HL-60 (cell line): ENCODE data around the gene VCP.

ENCODE experiments used
- GABPA ChIP-seq: IDR thresholded peaks from 2 replicates; pipeline ENCODE4 v1.6.1; 2012; ENCODE audit warnings: low read depth
- POLR2AphosphoS5 ChIP-seq: IDR thresholded peaks from 2 replicates; pipeline ENCODE4 v1.6.1; 2012; ENCODE audit warnings: low read depth
- SPI1 ChIP-seq: IDR thresholded peaks from 2 replicates; pipeline ENCODE4 v1.6.1; 2012; ENCODE audit warnings: low read depth, mild to moderate bottlenecking, borderline replicate concordance
- TF ChIP-seq, protein P1 (sequence below): IDR thresholded peaks from one replicate; pipeline ENCODE4 v1.5.1; 2011; ENCODE audit warnings: low read length, control low read depth, inconsistent platforms; ENCODE audit not compliant: insufficient read depth
- TF ChIP-seq, protein P2 (sequence below): IDR thresholded peaks from 2 replicates; pipeline ENCODE4 v1.6.1; 2012; ENCODE audit warnings: low read depth; ENCODE audit not compliant: insufficient replicate concordance

DNA sequence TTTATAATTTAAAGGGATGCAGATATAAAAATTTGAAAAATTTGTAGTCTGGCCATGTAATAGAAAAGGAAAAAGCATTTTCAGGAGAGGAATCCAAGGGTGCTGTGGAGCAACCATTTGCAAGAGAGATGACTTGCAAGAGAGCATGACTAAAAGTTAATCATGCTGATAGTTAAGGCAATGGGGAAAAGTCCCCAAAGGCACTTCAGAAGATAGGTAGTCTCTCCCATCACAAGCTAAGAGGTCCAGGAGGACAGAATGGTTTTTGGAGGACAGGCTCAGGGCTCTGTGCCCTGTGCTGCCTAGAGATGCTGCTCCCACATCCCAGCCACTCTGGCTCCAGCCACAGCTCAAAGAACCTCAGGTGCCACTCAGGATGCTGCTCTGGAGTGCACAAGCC is 44.1 kb downstream of the VCP start:
- TF ChIP-seq POLR2AphosphoS5 (no peak), GABPA (no peak), SPI1 (no peak)
- TF ChIP-seq, protein P1, sequence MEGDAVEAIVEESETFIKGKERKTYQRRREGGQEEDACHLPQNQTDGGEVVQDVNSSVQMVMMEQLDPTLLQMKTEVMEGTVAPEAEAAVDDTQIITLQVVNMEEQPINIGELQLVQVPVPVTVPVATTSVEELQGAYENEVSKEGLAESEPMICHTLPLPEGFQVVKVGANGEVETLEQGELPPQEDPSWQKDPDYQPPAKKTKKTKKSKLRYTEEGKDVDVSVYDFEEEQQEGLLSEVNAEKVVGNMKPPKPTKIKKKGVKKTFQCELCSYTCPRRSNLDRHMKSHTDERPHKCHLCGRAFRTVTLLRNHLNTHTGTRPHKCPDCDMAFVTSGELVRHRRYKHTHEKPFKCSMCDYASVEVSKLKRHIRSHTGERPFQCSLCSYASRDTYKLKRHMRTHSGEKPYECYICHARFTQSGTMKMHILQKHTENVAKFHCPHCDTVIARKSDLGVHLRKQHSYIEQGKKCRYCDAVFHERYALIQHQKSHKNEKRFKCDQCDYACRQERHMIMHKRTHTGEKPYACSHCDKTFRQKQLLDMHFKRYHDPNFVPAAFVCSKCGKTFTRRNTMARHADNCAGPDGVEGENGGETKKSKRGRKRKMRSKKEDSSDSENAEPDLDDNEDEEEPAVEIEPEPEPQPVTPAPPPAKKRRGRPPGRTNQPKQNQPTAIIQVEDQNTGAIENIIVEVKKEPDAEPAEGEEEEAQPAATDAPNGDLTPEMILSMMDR = no peak
- TF ChIP-seq, protein P2, sequence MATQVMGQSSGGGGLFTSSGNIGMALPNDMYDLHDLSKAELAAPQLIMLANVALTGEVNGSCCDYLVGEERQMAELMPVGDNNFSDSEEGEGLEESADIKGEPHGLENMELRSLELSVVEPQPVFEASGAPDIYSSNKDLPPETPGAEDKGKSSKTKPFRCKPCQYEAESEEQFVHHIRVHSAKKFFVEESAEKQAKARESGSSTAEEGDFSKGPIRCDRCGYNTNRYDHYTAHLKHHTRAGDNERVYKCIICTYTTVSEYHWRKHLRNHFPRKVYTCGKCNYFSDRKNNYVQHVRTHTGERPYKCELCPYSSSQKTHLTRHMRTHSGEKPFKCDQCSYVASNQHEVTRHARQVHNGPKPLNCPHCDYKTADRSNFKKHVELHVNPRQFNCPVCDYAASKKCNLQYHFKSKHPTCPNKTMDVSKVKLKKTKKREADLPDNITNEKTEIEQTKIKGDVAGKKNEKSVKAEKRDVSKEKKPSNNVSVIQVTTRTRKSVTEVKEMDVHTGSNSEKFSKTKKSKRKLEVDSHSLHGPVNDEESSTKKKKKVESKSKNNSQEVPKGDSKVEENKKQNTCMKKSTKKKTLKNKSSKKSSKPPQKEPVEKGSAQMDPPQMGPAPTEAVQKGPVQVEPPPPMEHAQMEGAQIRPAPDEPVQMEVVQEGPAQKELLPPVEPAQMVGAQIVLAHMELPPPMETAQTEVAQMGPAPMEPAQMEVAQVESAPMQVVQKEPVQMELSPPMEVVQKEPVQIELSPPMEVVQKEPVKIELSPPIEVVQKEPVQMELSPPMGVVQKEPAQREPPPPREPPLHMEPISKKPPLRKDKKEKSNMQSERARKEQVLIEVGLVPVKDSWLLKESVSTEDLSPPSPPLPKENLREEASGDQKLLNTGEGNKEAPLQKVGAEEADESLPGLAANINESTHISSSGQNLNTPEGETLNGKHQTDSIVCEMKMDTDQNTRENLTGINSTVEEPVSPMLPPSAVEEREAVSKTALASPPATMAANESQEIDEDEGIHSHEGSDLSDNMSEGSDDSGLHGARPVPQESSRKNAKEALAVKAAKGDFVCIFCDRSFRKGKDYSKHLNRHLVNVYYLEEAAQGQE = no peak
